ENCODE data around the gene MADCAM1. TPM values are rescaled to one million over a fixed set of nuclear protein-coding genes. Genes with fewer than 3 reads are reported as not detected.
"Not testable (repeated sequence)": the region's sequence is repeated elsewhere in the genome, so short reads cannot be mapped to it uniquely, and the experiment has no call there.

Gene MADCAM1
- total and polyA plus RNA-seq, 7 donors, result 0.08 to 1.8 (median 0.33) TPM

GRCh38 chr19:478236-478903, 17.9 kb upstream of the MADCAM1 start:
- no peak for TF ChIP-seq CTCF (IDR thresholded peaks at IDR 0.05)
- DNase-seq, result peak; percentile 13 to 42
- 67 to 77% (median 69%) methylated on average over 26 of the region's 26 CpGs for WGBS, 3 donors
- ATAC-seq, result no peak
- intact Hi-C loops (cut with DNase I), result no loop called here
- Histone ChIP-seq H3K9me3 (no peaks in the 10 kb centered on the region), H3K27me3 (ENCODE audit: insufficient read depth in 3 of 3, low read length in 2 of 3) (peaks cover 0 to 4% (median 0%) of the 10 kb centered on the region in 3 donors), H3K27ac (no peak overlapping the region), H3K36me3 (ENCODE audit: insufficient read depth in 1 of 2, low read depth in 1 of 2) (no peaks in the 10 kb centered on the region), H3K4me3 (no peak overlapping the region), H3K4me1 (peaks cover 7% of the 10 kb centered on the region)

DNA sequence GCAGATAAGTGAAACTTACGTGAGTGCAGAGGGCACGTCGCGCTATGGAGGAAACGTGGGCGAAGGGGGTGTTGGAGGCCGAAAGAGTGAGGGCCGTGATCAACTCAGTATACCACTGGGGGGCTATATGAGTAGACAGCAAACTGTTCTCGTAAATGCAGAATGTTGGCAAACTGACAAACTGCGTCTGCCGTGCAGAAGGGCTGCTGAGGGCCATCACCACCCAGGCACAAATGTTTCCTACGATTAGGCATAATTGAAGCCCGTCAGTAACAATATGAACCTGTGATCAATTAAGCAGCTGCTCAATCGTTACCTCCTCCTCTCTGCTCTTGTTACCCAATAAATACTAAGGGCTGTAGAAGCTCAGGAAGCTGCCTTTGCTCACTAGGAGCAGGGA, 17.3 kb upstream of the MADCAM1 start:
- Histone ChIP-seq H3K27ac (no peak overlapping the region), H3K4me1 (peaks cover 7% of the 10 kb centered on the region), H3K9me3 (no peaks in the 10 kb centered on the region), H3K27me3 (ENCODE audit: insufficient read depth in 3 of 3, low read length in 2 of 3) (peaks cover 0 to 8% (median 0%) of the 10 kb centered on the region in 3 donors), H3K36me3 (ENCODE audit: insufficient read depth in 1 of 2, low read depth in 1 of 2) (no peaks in the 10 kb centered on the region), H3K4me3 (no peak overlapping the region)
- ATAC-seq (no peak), DNase-seq (peak in 1 of 2 donors; percentile 24)
- WGBS, 3 donors, result 59 to 70% (median 65%) methylated on average over 14 of the region's 14 CpGs
- intact Hi-C loops (cut with DNase I), result no loop called here
- TF ChIP-seq CTCF (IDR thresholded peaks at IDR 0.05), result no peak

DNA sequence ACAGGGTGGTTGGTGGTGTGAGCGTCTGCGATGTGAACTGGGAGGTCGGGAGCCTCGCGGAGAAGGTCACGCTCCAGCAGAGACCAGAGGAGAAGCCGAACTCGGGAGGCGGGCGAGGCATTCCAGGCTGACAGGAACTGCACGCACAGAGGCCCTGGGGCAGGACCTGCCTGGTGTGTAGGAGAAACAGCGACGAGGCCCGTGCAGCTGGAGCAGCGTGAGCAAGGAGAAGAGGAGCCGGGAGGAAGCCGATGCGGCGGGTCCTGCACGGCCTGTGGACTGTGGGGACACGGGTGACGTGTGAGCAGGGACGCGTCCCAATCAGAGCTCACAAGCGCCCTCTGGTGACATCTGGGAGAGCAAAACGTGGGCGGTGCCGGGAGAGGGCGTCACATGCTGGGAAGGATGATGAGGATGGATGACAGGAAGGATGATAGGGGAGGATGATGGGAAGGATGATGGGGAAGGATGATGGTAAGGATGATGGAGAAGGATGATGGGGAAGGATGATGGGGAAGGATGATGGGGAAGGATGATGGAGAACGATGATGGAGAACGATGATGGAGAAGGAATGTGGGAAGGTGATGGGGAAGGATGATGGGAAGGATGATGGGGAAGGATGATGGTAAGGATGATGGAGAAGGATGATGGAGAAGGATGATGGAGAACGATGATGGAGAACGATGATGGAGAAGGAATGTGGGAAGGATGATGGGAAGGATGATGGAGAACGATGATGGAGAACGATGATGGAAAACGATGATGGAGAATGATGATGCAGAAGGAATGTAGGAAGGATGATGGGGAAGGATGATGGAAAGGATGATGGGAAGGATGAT, 16.1 kb upstream of the MADCAM1 start:
- DNase-seq, result peak; percentile 84 to 89
- Histone ChIP-seq H3K4me1 (peaks cover under 1% of the 10 kb centered on the region), H3K36me3 (ENCODE audit: insufficient read depth in 1 of 2, low read depth in 1 of 2) (no peaks in the 10 kb centered on the region), H3K9me3 (no peaks in the 10 kb centered on the region), H3K27ac (no peak overlapping the region), H3K27me3 (ENCODE audit: insufficient read depth in 3 of 3, low read length in 2 of 3) (peaks cover 0 to 12% (median 0%) of the 10 kb centered on the region in 3 donors), H3K4me3 (peak overlapping the region; percentile 55)
- intact Hi-C loops (cut with DNase I), result loop anchor here in 1 of 2 donors (10.0 kb wide), 1 partner anchor 95 kb away; no protein-coding TSS in a partner anchor
- TF ChIP-seq CTCF (IDR thresholded peaks at IDR 0.05), result peak; percentile 56
- ATAC-seq, result peak; percentile 77 to 98 (median 93)
- 20 to 25% (median 23%) methylated on average over 36 of the region's 36 CpGs for WGBS, 3 donors

DNA sequence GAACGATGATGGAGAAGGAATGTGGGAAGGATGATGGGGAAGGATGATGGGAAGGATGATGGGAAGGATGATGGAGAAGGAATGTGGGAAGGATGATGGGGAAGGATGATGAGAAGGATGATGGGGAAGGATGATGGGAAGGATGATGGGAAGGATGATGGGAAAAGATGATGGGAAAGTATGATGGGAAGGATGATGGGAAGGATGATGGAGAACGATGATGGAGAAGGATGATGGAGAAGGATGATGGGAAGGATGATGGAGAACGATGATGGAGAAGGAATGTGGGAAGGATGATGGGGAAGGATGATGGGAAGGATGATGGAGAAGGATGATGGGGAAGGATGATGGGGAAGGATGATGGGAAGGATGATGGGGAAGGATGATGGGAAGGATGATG, 15.2 kb upstream of the MADCAM1 start:
- H3K4me3 ChIP-seq; H3K9me3 ChIP-seq; ATAC-seq; DNase-seq; H3K4me1 ChIP-seq; H3K27ac ChIP-seq; H3K36me3 ChIP-seq (ENCODE audit: insufficient read depth in 1 of 2, low read depth in 1 of 2): not testable (repeated sequence)
- intact Hi-C loops (cut with DNase I), result loop anchor here in 1 of 2 donors (10.0 kb wide), 1 partner anchor 96 kb away; no protein-coding TSS in a partner anchor
- WGBS, 3 donors, result 95 to 98% (median 95%) methylated on average over 3 of the region's 3 CpGs
- H3K27me3 ChIP-seq (ENCODE audit: insufficient read depth in 3 of 3, low read length in 2 of 3), result peaks cover 0 to 20% (median 1%) of the 10 kb centered on the region in 3 donors

Data from psoas muscle (tissue), 8 donors.